Suprapubic skin (tissue), 4 donors: Measurements from ENCODE around the gene CD1C. TPM values are rescaled to one million over a fixed set of nuclear protein-coding genes. Genes with fewer than 3 reads are reported as not detected.

ENCODE experiments used
- DNase-seq, 2 donors: peaks; one replicate each; pipeline ENCODE4 v3.0.0-alpha.2; 2019; ENCODE audit warnings: low spot score in 2 of 2
- H3K27ac ChIP-seq: fragments of 200-600 bp; sonication (generic); one replicate; pipeline ENCODE4 v1.5.1; 2019
- H3K27me3 ChIP-seq: fragments of 200-600 bp; sonication (generic); one replicate; pipeline ENCODE4 v1.5.1; 2019
- H3K36me3 ChIP-seq: fragments of 200-600 bp; sonication (generic); one replicate; pipeline ENCODE4 v1.5.1; 2019
- H3K4me1 ChIP-seq: fragments of 200-600 bp; sonication (generic); one replicate; pipeline ENCODE4 v1.5.1; 2019
- H3K4me3 ChIP-seq: fragments of 200-600 bp; sonication (generic); one replicate; pipeline ENCODE4 v1.5.1; 2019; ENCODE audit warnings: mild to moderate bottlenecking
- H3K9me3 ChIP-seq: fragments of 200-600 bp; sonication (generic); one replicate; pipeline ENCODE4 v1.5.1; 2019
- EP300 ChIP-seq: sonication (generic); formaldehyde crosslinking; IDR thresholded peaks from one replicate; pipeline ENCODE4 v1.6.1; 2017; ENCODE audit warnings: antibody characterized with exemption
- POLR2A ChIP-seq, 2 donors: fragments of 450-650 bp; IDR thresholded peaks; one replicate each; pipeline ENCODE4 v1.6.1; 2017; ENCODE audit warnings: antibody characterized with exemption in 2 of 2, mild to moderate bottlenecking in 2 of 2, moderate library complexity in 2 of 2
- POLR2AphosphoS5 ChIP-seq, 3 donors: sonication (generic); formaldehyde crosslinking; IDR thresholded peaks; one replicate each; pipeline ENCODE4 v1.6.1; 2017; ENCODE audit warnings: antibody characterized with exemption in 3 of 3
- WGBS: methylation state at CpG from one replicate; pipeline ENCODE4 v1.1.5; 2018; 5-methylcytosine and 5-hydroxymethylcytosine counted together
- total RNA-seq, 4 donors: library from RNA; depleted of rRNA; stranded (reverse); fragments of >200 nt; gene quantifications; one replicate each; pipeline ENCODE4 v1.1.0, GENCODE V29; 2016
- TF ChIP-seq, protein P1 (sequence below), 2 donors: fragments of 200-600 bp in 1 of 2; fragments of 450-650 bp in 1 of 2; sonication (generic) in 1 of 2; IDR thresholded peaks; one replicate each; pipeline ENCODE4 v1.5.1; 2016 to 2019; ENCODE audit warnings: antibody characterized with exemption in 2 of 2, mild to moderate bottlenecking in 1 of 2, moderate library complexity in 1 of 2

The CD1C gene
- 1 to 10 TPM; 3.9 to 8.6 (median 5.2) TPM for total RNA-seq

DNA sequence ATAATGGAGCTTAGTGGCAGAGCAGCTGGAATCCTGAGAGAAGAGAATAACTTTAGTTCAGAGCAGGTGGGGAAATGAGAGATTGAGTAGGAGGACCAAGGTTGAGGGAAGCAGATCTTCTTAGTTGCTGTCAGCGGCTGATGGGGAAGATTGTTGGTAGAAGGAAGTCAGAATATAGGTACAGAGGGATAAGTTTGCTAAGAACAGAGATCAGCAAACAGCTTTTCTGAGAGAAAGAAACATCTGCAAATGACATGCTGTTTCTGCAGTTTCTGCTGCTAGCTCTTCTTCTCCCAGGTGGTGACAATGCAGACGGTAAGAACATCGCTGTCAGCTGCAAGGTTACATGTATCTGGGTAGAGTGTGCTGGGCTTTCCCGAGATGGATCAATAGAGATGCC is at the start of gene CD1C:
Gene CD1C (plus strand): TSS at position 113 of the 400 bp plus-strand sequence. CDS start 142 bp downstream, at position 255.
- H3K4me3 ChIP-seq: no peak within 1 kb of the TSS
- no peak within 1 kb of the TSS for H3K27ac ChIP-seq
- WGBS: 74% methylated on average over 4 of the region's 4 CpGs
- DNase-seq: no peak
- H3K36me3 ChIP-seq: no peaks in the 10 kb centered on the region
- no peak for TF ChIP-seq EP300
- TF ChIP-seq POLR2A (IDR thresholded peaks at IDR 0.05): no peak
- TF ChIP-seq POLR2AphosphoS5 (IDR thresholded peaks at IDR 0.05): no peak
- TF ChIP-seq, protein P1, sequence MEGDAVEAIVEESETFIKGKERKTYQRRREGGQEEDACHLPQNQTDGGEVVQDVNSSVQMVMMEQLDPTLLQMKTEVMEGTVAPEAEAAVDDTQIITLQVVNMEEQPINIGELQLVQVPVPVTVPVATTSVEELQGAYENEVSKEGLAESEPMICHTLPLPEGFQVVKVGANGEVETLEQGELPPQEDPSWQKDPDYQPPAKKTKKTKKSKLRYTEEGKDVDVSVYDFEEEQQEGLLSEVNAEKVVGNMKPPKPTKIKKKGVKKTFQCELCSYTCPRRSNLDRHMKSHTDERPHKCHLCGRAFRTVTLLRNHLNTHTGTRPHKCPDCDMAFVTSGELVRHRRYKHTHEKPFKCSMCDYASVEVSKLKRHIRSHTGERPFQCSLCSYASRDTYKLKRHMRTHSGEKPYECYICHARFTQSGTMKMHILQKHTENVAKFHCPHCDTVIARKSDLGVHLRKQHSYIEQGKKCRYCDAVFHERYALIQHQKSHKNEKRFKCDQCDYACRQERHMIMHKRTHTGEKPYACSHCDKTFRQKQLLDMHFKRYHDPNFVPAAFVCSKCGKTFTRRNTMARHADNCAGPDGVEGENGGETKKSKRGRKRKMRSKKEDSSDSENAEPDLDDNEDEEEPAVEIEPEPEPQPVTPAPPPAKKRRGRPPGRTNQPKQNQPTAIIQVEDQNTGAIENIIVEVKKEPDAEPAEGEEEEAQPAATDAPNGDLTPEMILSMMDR (IDR thresholded peaks at IDR 0.05): no peak
- H3K9me3 ChIP-seq: no peaks in the 10 kb centered on the region
- no peaks in the 10 kb centered on the region for H3K4me1 ChIP-seq
- no peaks in the 10 kb centered on the region for H3K27me3 ChIP-seq

DNA sequence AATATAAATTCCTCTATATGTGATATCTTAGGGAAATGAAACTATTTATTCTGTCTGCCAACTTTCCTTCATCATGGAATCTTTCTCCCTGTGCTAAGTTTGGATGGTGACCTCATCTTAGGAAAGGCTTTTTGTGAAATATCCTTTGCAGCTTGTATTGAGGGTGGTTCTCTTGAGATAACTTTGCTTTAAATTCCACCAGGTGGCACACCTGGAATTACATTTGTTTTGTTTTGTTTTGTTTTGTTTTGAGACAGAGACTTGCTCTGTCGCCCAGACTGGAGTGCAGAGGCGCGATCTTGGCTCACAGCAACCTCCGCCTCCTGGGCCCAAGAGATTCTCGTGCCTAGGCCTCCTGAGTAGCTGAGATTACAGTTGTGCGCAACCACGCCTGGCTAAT is 43.1 kb upstream of the CD1C start:
- no peak for DNase-seq
- H3K4me3 ChIP-seq: no peak overlapping the region
- H3K4me1 ChIP-seq: no peaks in the 10 kb centered on the region
- H3K9me3 ChIP-seq: no peaks in the 10 kb centered on the region
- no peak for TF ChIP-seq POLR2A (IDR thresholded peaks at IDR 0.05)
- TF ChIP-seq, protein P1 (IDR thresholded peaks at IDR 0.05): no peak
- TF ChIP-seq POLR2AphosphoS5 (IDR thresholded peaks at IDR 0.05): no peak
- TF ChIP-seq EP300: no peak
- H3K36me3 ChIP-seq: no peaks in the 10 kb centered on the region
- H3K27me3 ChIP-seq: no peaks in the 10 kb centered on the region
- no peak overlapping the region for H3K27ac ChIP-seq
- 80% methylated on average over 7 of the region's 7 CpGs for WGBS

DNA sequence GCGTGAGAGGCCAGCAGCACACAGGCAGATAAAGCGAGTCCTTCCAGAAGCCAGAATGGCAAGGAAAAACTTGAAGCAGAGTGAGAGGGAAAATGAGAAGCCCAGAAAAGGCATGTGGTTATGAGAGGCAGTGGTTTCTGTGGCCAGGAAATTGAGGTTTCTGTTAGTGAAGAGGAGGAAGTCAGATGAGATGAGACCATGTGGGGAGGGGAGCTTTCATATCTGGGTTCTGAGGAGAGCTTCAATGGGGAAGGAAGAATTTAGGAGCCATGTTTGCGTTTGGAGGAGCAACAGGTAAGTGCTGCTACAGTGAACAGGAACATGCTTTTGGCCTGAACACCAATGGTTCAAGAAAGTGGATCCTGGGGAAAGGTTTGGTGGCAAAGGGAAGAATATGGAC is 41.6 kb upstream of the CD1C start:
- Histone ChIP-seq H3K4me1 (no peaks in the 10 kb centered on the region), H3K9me3 (no peaks in the 10 kb centered on the region), H3K36me3 (no peaks in the 10 kb centered on the region), H3K27me3 (no peaks in the 10 kb centered on the region), H3K27ac (no peak overlapping the region), H3K4me3 (no peak overlapping the region)
- no peak for DNase-seq
- WGBS: 83% methylated on average over 3 of the region's 3 CpGs
- TF ChIP-seq EP300 (no peak), POLR2A (IDR thresholded peaks at IDR 0.05) (no peak), POLR2AphosphoS5 (IDR thresholded peaks at IDR 0.05) (no peak)
- TF ChIP-seq, protein P1 (IDR thresholded peaks at IDR 0.05): no peak

DNA sequence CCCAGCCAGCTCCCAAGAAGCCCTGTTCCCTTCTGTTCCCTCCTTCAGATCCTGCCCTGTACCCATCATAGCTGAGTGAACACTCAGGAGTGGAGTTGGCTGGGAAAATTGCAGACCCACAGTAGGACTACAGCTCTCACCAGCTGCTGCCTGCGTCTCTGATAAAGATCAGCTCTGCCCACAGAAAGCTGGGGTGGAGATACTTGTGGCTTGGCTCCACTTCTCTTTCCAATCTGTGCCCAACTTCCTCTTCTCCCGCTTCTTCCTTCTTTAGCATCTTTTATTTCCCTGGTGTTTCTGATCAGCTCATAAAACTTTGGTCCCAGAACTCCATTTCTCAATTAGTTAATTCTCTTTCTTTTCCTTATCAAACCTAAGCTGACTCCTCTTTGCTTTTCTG is 41.0 kb upstream of the CD1C start:
- no peaks in the 10 kb centered on the region for H3K36me3 ChIP-seq
- H3K4me1 ChIP-seq: no peaks in the 10 kb centered on the region
- 77% methylated on average over 2 of the region's 2 CpGs for WGBS

DNA sequence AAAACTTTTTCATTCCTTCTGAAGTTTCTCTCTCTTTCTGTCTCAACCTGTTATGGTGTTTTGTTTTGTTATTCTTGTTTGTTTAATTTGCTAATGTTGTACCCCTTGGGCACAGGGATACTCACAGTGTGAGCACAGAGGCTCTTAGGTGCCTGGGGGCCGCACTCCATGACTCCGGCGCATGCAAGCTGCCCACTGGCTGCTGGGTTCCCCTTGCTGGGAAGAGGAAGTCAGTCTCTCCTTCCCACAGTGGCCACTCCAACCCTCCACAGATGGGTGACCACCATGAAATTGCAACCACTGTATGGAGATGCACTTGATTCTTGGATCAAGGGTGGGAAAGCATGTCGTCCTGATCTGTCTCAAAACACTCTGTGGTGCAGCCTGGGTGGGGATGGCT is 40.1 kb upstream of the CD1C start:
- DNase-seq: no peak
- Histone ChIP-seq H3K27ac (no peak overlapping the region), H3K4me3 (no peak overlapping the region), H3K27me3 (no peaks in the 10 kb centered on the region), H3K9me3 (no peaks in the 10 kb centered on the region), H3K4me1 (no peaks in the 10 kb centered on the region), H3K36me3 (no peaks in the 10 kb centered on the region)
- TF ChIP-seq, protein P1 (IDR thresholded peaks at IDR 0.05): no peak
- TF ChIP-seq POLR2A (IDR thresholded peaks at IDR 0.05) (no peak), POLR2AphosphoS5 (IDR thresholded peaks at IDR 0.05) (no peak), EP300 (no peak)
- 87% methylated on average over 4 of the region's 4 CpGs for WGBS

More for the DNA sequence above, 41.0 kb upstream of the CD1C start:
- Histone ChIP-seq H3K4me3 (no peak overlapping the region), H3K27ac (no peak overlapping the region), H3K9me3 (no peaks in the 10 kb centered on the region), H3K27me3 (no peaks in the 10 kb centered on the region)
- TF ChIP-seq, protein P1 (IDR thresholded peaks at IDR 0.05): no peak
- TF ChIP-seq EP300: no peak
- no peak for TF ChIP-seq POLR2AphosphoS5 (IDR thresholded peaks at IDR 0.05)
- TF ChIP-seq POLR2A (IDR thresholded peaks at IDR 0.05): no peak
- no peak for DNase-seq
